ENCODE results near the gene MTCL3.

MTCL3 gene

GRCh38 chr6:127513425-127513824 is 5.7 kb downstream of the MTCL3 start:
- no peaks in the 10 kb centered on the region for H3F3A ChIP-seq (ENCODE audit: control insufficient read depth, insufficient read depth)
- no peak overlapping the region for H3K27ac ChIP-seq (ENCODE audit: low read depth, low read length)
- no peaks in the 10 kb centered on the region for H3K79me2 ChIP-seq (ENCODE audit: control insufficient read depth, low read length)
- H3K4me2 ChIP-seq (ENCODE audit: low read length) = no peak overlapping the region
- peaks cover 10% of the 10 kb centered on the region; the same call in 1 of the 2 replicates for H3K27me3 ChIP-seq (ENCODE audit: control insufficient read depth, low read length)
- H3K36me3 ChIP-seq (ENCODE audit: control insufficient read depth, low read length) = no peaks in the 10 kb centered on the region
- no peaks in the 10 kb centered on the region for H3K9me2 ChIP-seq (replicated peaks; ENCODE audit: control insufficient read depth, low read length)
- no peaks in the 10 kb centered on the region for H3K9me3 ChIP-seq (ENCODE audit: control insufficient read depth, insufficient read depth, low read length)
- peaks cover 5% of the 10 kb centered on the region; the same call in 1 of the 2 replicates for H3K4me1 ChIP-seq (ENCODE audit: control insufficient read depth, low read length)
- no peak overlapping the region for H3K4me3 ChIP-seq (ENCODE audit: low read length)
- TF ChIP-seq CTCF (IDR thresholded peaks at IDR 0.05; ENCODE audit: low read depth, low read length, poor library complexity, severe bottlenecking) (no peak), EZH2phosphoT487 (IDR thresholded peaks at IDR 0.05; ENCODE audit: borderline replicate concordance, low read length) (no peak)
- no peaks in the 10 kb centered on the region for H4K20me1 ChIP-seq (ENCODE audit: control insufficient read depth, insufficient read depth, low read depth, low read length)

- H3K4me3 ChIP-seq (ENCODE audit: low read length) = no peak overlapping the region
- H3K27ac ChIP-seq (ENCODE audit: low read depth, low read length) = no peak overlapping the region
- no peaks in the 10 kb centered on the region for H3K36me3 ChIP-seq (ENCODE audit: control insufficient read depth, low read length)
These were observed 8.3 kb downstream of the MTCL3 start for GRCh38 chr6:127510876-127511275.

GRCh38 chr6:127506894-127507293 is 12.2 kb downstream of the MTCL3 start:
- H3K9me3 ChIP-seq (ENCODE audit: control insufficient read depth, insufficient read depth, low read length) = no peaks in the 10 kb centered on the region
- no peaks in the 10 kb centered on the region for H3K9me2 ChIP-seq (replicated peaks; ENCODE audit: control insufficient read depth, low read length)
- H3F3A ChIP-seq (ENCODE audit: control insufficient read depth, insufficient read depth) = no peaks in the 10 kb centered on the region
- H4K20me1 ChIP-seq (ENCODE audit: control insufficient read depth, insufficient read depth, low read depth, low read length) = no peaks in the 10 kb centered on the region
- H3K4me1 ChIP-seq (ENCODE audit: control insufficient read depth, low read length) = no peaks in the 10 kb centered on the region
- H3K36me3 ChIP-seq (ENCODE audit: control insufficient read depth, low read length) = no peaks in the 10 kb centered on the region
- H3K79me2 ChIP-seq (ENCODE audit: control insufficient read depth, low read length) = no peaks in the 10 kb centered on the region
- TF ChIP-seq CTCF (IDR thresholded peaks at IDR 0.05; ENCODE audit: low read depth, low read length, poor library complexity, severe bottlenecking) = no peak
- TF ChIP-seq EZH2phosphoT487 (IDR thresholded peaks at IDR 0.05; ENCODE audit: borderline replicate concordance, low read length) = no peak
- H3K27ac ChIP-seq (ENCODE audit: low read depth, low read length) = no peak overlapping the region
- H3K4me3 ChIP-seq (ENCODE audit: low read length) = no peak overlapping the region
- no peak overlapping the region for H3K4me2 ChIP-seq (ENCODE audit: low read length)
- no peaks in the 10 kb centered on the region for H3K27me3 ChIP-seq (ENCODE audit: control insufficient read depth, low read length)

More at GRCh38 chr6:127510876-127511275, 8.3 kb downstream of the MTCL3 start:
- Histone ChIP-seq H4K20me1 (ENCODE audit: control insufficient read depth, insufficient read depth, low read depth, low read length) (no peaks in the 10 kb centered on the region), H3K9me2 (replicated peaks; ENCODE audit: control insufficient read depth, low read length) (no peaks in the 10 kb centered on the region), H3K79me2 (ENCODE audit: control insufficient read depth, low read length) (no peaks in the 10 kb centered on the region), H3F3A (ENCODE audit: control insufficient read depth, insufficient read depth) (no peaks in the 10 kb centered on the region), H3K4me2 (ENCODE audit: low read length) (no peak overlapping the region), H3K27me3 (ENCODE audit: control insufficient read depth, low read length) (peaks cover 10% of the 10 kb centered on the region; the same call in 1 of the 2 replicates), H3K9me3 (ENCODE audit: control insufficient read depth, insufficient read depth, low read length) (no peaks in the 10 kb centered on the region), H3K4me1 (ENCODE audit: control insufficient read depth, low read length) (no peaks in the 10 kb centered on the region)
- TF ChIP-seq CTCF (IDR thresholded peaks at IDR 0.05; ENCODE audit: low read depth, low read length, poor library complexity, severe bottlenecking) (no peak), EZH2phosphoT487 (IDR thresholded peaks at IDR 0.05; ENCODE audit: borderline replicate concordance, low read length) (no peak)

All from DOHH2 (cell line).